CMK (cell line): ENCODE results near the gene ARHGAP9.
A peak's percentile ranks its signal among the peaks of the same experiment; 100 is the strongest.

Experiments used
- DNase-seq: peaks from one replicate; pipeline ENCODE4 v3.0.0-alpha.2; 2010; ENCODE audit warnings: low read depth

The ARHGAP9 gene

GRCh38 chr12:57491393-57492280, 12.0 kb upstream of the ARHGAP9 start:
- DNase-seq: no peak

- no peak for DNase-seq
These were observed 10.5 kb upstream of the ARHGAP9 start for GRCh38 chr12:57490126-57490525.

- DNase-seq: no peak
These were observed 9.5 kb upstream of the ARHGAP9 start for GRCh38 chr12:57489157-57489641.

- DNase-seq: no peak
These were observed 8.9 kb upstream of the ARHGAP9 start for GRCh38 chr12:57488402-57489156.

GRCh38 chr12:57487597-57488401, 8.1 kb upstream of the ARHGAP9 start, which contains the start of gene MARS1:
Gene MARS1 (plus strand): TSS chr12:57488068. CDS start chr12:57488091, 23 bp downstream.
- DNase-seq: peak; percentile 89

- no peak for DNase-seq
These were observed 7.5 kb upstream of the ARHGAP9 start for GRCh38 chr12:57487055-57487596.

- DNase-seq: no peak
These were observed 6.0 kb upstream of the ARHGAP9 start for GRCh38 chr12:57485695-57486094.

GRCh38 chr12:57483466-57483865, 3.8 kb upstream of the ARHGAP9 start:
- DNase-seq: no peak

GRCh38 chr12:57481671-57482070, 2.0 kb upstream of the ARHGAP9 start:
- no peak for DNase-seq

GRCh38 chr12:57479043-57479375, 657 bp downstream of the ARHGAP9 start:
- no peak for DNase-seq

- no peak for DNase-seq
These were observed 1.7 kb downstream of the ARHGAP9 start for GRCh38 chr12:57477710-57478681.

- DNase-seq: no peak
These were observed 2.5 kb downstream of the ARHGAP9 start for GRCh38 chr12:57476993-57477709.

GRCh38 chr12:57476162-57476992, 3.3 kb downstream of the ARHGAP9 start:
- DNase-seq: no peak

GRCh38 chr12:57475271-57476161, 4.2 kb downstream of the ARHGAP9 start:
- DNase-seq: no peak

GRCh38 chr12:57474862-57475261, 4.8 kb downstream of the ARHGAP9 start:
- DNase-seq: no peak

- no peak for DNase-seq
These were observed 5.2 kb downstream of the ARHGAP9 start for GRCh38 chr12:57474430-57474829.

GRCh38 chr12:57473886-57474285, 5.8 kb downstream of the ARHGAP9 start:
- no peak for DNase-seq

GRCh38 chr12:57473392-57473791, 6.3 kb downstream of the ARHGAP9 start:
- DNase-seq: no peak
